OCI-LY3 (cell line): Measurements from ENCODE around the gene PNLDC1.

Source experiments
- H2AFZ ChIP-seq: fragments of 200-600, 300-600 bp; shearing (Covaris generic); 2 replicates; pipeline ENCODE4 v1.6.0; 2014; ENCODE audit warnings: antibody characterized with exemption, low read depth, low read length
- H3K27ac ChIP-seq: fragments of 200-600, 300-600 bp; sonication (generic); 2 replicates; pipeline ENCODE4 v1.5.1; 2014; ENCODE audit warnings: mild to moderate bottlenecking, low read length, moderate library complexity, mixed read lengths
- H3K27me3 ChIP-seq: fragments of 200-600, 300-600 bp; sonication (generic); 2 replicates; pipeline ENCODE4 v1.6.1; 2014; ENCODE audit warnings: low read depth, low read length, mixed read lengths
- H3K36me3 ChIP-seq: fragments of 200-600, 300-600 bp; sonication (generic); replicated peaks from 2 replicates; pipeline ENCODE3; 2014; ENCODE audit warnings: low read depth, low read length, mixed read lengths
- H3K4me1 ChIP-seq: fragments of 300-600, 200-600 bp; sonication (generic); 2 replicates; pipeline ENCODE4 v1.6.1; 2014; ENCODE audit warnings: low read length, mixed read lengths
- H3K4me2 ChIP-seq: fragments of 200-600, 300-600 bp; sonication (generic); 2 replicates; pipeline ENCODE4 v1.6.1; 2014; ENCODE audit warnings: low read length, mixed read lengths
- H3K4me3 ChIP-seq: fragments of 300-600, 200-600 bp; sonication (generic); 2 replicates; pipeline ENCODE4 v1.5.1; 2014; ENCODE audit warnings: antibody characterized with exemption, mild to moderate bottlenecking, low read length, moderate library complexity
- H3K79me2 ChIP-seq: fragments of 300-600, 200-600 bp; shearing (Covaris generic); 2 replicates; pipeline ENCODE4 v1.6.1; 2014; ENCODE audit warnings: mild to moderate bottlenecking, low read length, mixed read lengths
- H3K9ac ChIP-seq: fragments of 300-600, 200-600 bp; shearing (Covaris generic); 2 replicates; pipeline ENCODE4 v1.6.0; 2014; ENCODE audit warnings: mild to moderate bottlenecking, low read length, moderate library complexity
- H3K9me3 ChIP-seq: fragments of 200-600, 300-600 bp; shearing (Covaris generic); 2 replicates; pipeline ENCODE4 v1.6.1; 2014; ENCODE audit warnings: low read length, mixed read lengths; ENCODE audit not compliant: insufficient read depth
- H4K20me1 ChIP-seq: fragments of 200-600, 300-600 bp; sonication (generic); 2 replicates; pipeline ENCODE4 v1.6.1; 2016; ENCODE audit warnings: low read length, mixed read lengths; ENCODE audit not compliant: insufficient read depth
- CTCF ChIP-seq: fragments of 200-600, 300-600 bp; sonication (generic); IDR thresholded peaks from 2 replicates; pipeline ENCODE4 v1.5.1; 2014; ENCODE audit warnings: antibody characterized with exemption, low read length, low read depth
- EZH2phosphoT487 ChIP-seq: fragments of 200-600 bp; shearing (Covaris generic); IDR thresholded peaks from 2 replicates; pipeline ENCODE4 v1.6.1; 2018; ENCODE audit warnings: antibody characterized with exemption, mixed run types, low read depth

PNLDC1 gene

GRCh38 chr6:159836718-159837490 is 36.8 kb downstream of the PNLDC1 start:
- TF ChIP-seq CTCF (no peak), EZH2phosphoT487 (no peak)
- no peak overlapping the region for H3K9ac ChIP-seq
- no peaks in the 10 kb centered on the region for H3K79me2 ChIP-seq
- no peaks in the 10 kb centered on the region for H3K4me1 ChIP-seq
- no peaks in the 10 kb centered on the region for H3K36me3 ChIP-seq
- H4K20me1 ChIP-seq: no peaks in the 10 kb centered on the region
- no peak overlapping the region for H3K4me3 ChIP-seq
- H2AFZ ChIP-seq: no peak overlapping the region
- H3K27me3 ChIP-seq: no peaks in the 10 kb centered on the region
- H3K9me3 ChIP-seq: no peaks in the 10 kb centered on the region
- H3K4me2 ChIP-seq: no peak overlapping the region
- no peak overlapping the region for H3K27ac ChIP-seq

GRCh38 chr6:159837511-159837910 is 37.4 kb downstream of the PNLDC1 start:
- no peak overlapping the region for H3K27ac ChIP-seq
- no peaks in the 10 kb centered on the region for H3K4me1 ChIP-seq
- no peaks in the 10 kb centered on the region for H3K36me3 ChIP-seq
- no peak overlapping the region for H3K4me3 ChIP-seq
- TF ChIP-seq EZH2phosphoT487 (no peak), CTCF (no peak)
- no peak overlapping the region for H2AFZ ChIP-seq
- no peaks in the 10 kb centered on the region for H4K20me1 ChIP-seq
- H3K4me2 ChIP-seq: no peak overlapping the region
- no peaks in the 10 kb centered on the region for H3K79me2 ChIP-seq
- H3K27me3 ChIP-seq: no peaks in the 10 kb centered on the region
- H3K9ac ChIP-seq: no peak overlapping the region
- H3K9me3 ChIP-seq: no peaks in the 10 kb centered on the region

GRCh38 chr6:159838020-159838744 is 38.1 kb downstream of the PNLDC1 start:
- H3K9ac ChIP-seq: no peak overlapping the region
- TF ChIP-seq CTCF: no peak
- TF ChIP-seq EZH2phosphoT487: no peak
- no peak overlapping the region for H2AFZ ChIP-seq
- no peaks in the 10 kb centered on the region for H3K27me3 ChIP-seq
- no peaks in the 10 kb centered on the region for H4K20me1 ChIP-seq
- H3K36me3 ChIP-seq: no peaks in the 10 kb centered on the region
- H3K4me3 ChIP-seq: no peak overlapping the region
- H3K4me2 ChIP-seq: no peak overlapping the region
- H3K9me3 ChIP-seq: no peaks in the 10 kb centered on the region
- no peaks in the 10 kb centered on the region for H3K79me2 ChIP-seq
- no peak overlapping the region for H3K27ac ChIP-seq
- H3K4me1 ChIP-seq: no peaks in the 10 kb centered on the region

GRCh38 chr6:159842035-159842434 is 42.0 kb downstream of the PNLDC1 start:
- H4K20me1 ChIP-seq: no peaks in the 10 kb centered on the region
- no peak overlapping the region for H3K27ac ChIP-seq
- no peaks in the 10 kb centered on the region for H3K27me3 ChIP-seq
- H3K4me2 ChIP-seq: no peak overlapping the region
- H2AFZ ChIP-seq: no peak overlapping the region
- TF ChIP-seq CTCF (no peak), EZH2phosphoT487 (no peak)
- no peak overlapping the region for H3K9ac ChIP-seq
- no peaks in the 10 kb centered on the region for H3K4me1 ChIP-seq
- no peaks in the 10 kb centered on the region for H3K36me3 ChIP-seq
- H3K79me2 ChIP-seq: no peaks in the 10 kb centered on the region
- no peaks in the 10 kb centered on the region for H3K9me3 ChIP-seq
- H3K4me3 ChIP-seq: no peak overlapping the region
